Sigmoid colon (tissue), 7 donors: Measurements from ENCODE around the gene CORO1C. TPM values are rescaled to one million over a fixed set of nuclear protein-coding genes. Genes with fewer than 3 reads are reported as not detected.

Experiments used
- DNase-seq: peaks from one replicate; pipeline ENCODE4 v3.0.0-alpha.2; 2019
- H3K27ac ChIP-seq, 4 donors: fragments of 200-600 bp; sonication (generic); one replicate each; pipeline ENCODE4 v1.5.1; 2016 to 2019; ENCODE audit warnings: mild to moderate bottlenecking in 1 of 4
- H3K27me3 ChIP-seq, 3 donors: fragments of 200-600 bp; sonication (generic); one replicate each; pipeline ENCODE4 v1.5.1; 2019; ENCODE audit warnings: mild to moderate bottlenecking in 1 of 3
- H3K36me3 ChIP-seq, 4 donors: fragments of 200-600 bp; sonication (generic); one replicate each; pipeline ENCODE4 v1.5.1; 2016 to 2019
- H3K4me1 ChIP-seq, 4 donors: fragments of 200-600 bp; sonication (generic); one replicate each; pipeline ENCODE4 v1.5.1; 2017 to 2019
- H3K4me3 ChIP-seq, 4 donors: fragments of 200-600 bp; sonication (generic); one replicate each; pipeline ENCODE4 v1.5.1; 2017 to 2019; ENCODE audit warnings: mild to moderate bottlenecking in 2 of 4, moderate library complexity in 1 of 4
- H3K9me3 ChIP-seq, 4 donors: fragments of 200-600 bp in 3 of 4; sonication (generic) in 3 of 4; one replicate each; pipeline versions ENCODE4 v1.5.1 to v1.6.1; 2013 to 2019
- CTCF ChIP-seq, 4 experiments: fragments of 450-650 bp in 3 of 4; fragments of 200-600 bp in 1 of 4; IDR thresholded peaks; one replicate each; pipeline ENCODE4 v1.5.1; 2016 to 2019; ENCODE audit warnings: antibody characterized with exemption in 4 of 4, mild to moderate bottlenecking in 3 of 4, moderate library complexity in 2 of 4
- EP300 ChIP-seq, 4 donors: sonication (generic); formaldehyde crosslinking; IDR thresholded peaks; one replicate each; pipeline ENCODE4 v1.6.1; 2017; ENCODE audit warnings: antibody characterized with exemption in 4 of 4
- POLR2A ChIP-seq, 2 donors: fragments of 450-650 bp; IDR thresholded peaks; one replicate each; pipeline ENCODE4 v1.6.1; 2016; ENCODE audit warnings: antibody characterized with exemption in 2 of 2, mild to moderate bottlenecking in 2 of 2, moderate library complexity in 2 of 2
- POLR2AphosphoS5 ChIP-seq, 4 donors: sonication (generic); formaldehyde crosslinking; IDR thresholded peaks; one replicate each; pipeline ENCODE4 v1.6.1; 2017; ENCODE audit warnings: antibody characterized with exemption in 4 of 4
- WGBS, 2 donors: extraction: QIAGEN DNeasy Blood & Tissue Kit; methylation state at CpG; one replicate each; pipeline ENCODE4 v1.1.7; 2013; 5-methylcytosine and 5-hydroxymethylcytosine counted together
- intact Hi-C: fragments of 100-400 bp; cut with DNase I; formaldehyde crosslinking; loops from one replicate; pipeline ENCODE4 v1.15.1; 2023
- polyA plus RNA-seq, 3 donors: library from polyadenylated mRNA; stranded (reverse); fragments of 200-250 nt; gene quantifications; one replicate each; pipeline ENCODE4 v1.2.3, GENCODE V29; 2013
- total RNA-seq, 4 donors: library from RNA; depleted of rRNA; stranded (reverse); fragments of >200 nt; gene quantifications; one replicate each; pipeline ENCODE4 v1.1.0, GENCODE V29; 2016
- donor health status: healthy with polysubstance abuse.
- donor health status: Bipolar disorder and iron deficiency.
- donor health status: healthy.

Gene CORO1C
- total and polyA plus RNA-seq, 7 donors, result 38.4 to 569 (median 247) TPM

DNA sequence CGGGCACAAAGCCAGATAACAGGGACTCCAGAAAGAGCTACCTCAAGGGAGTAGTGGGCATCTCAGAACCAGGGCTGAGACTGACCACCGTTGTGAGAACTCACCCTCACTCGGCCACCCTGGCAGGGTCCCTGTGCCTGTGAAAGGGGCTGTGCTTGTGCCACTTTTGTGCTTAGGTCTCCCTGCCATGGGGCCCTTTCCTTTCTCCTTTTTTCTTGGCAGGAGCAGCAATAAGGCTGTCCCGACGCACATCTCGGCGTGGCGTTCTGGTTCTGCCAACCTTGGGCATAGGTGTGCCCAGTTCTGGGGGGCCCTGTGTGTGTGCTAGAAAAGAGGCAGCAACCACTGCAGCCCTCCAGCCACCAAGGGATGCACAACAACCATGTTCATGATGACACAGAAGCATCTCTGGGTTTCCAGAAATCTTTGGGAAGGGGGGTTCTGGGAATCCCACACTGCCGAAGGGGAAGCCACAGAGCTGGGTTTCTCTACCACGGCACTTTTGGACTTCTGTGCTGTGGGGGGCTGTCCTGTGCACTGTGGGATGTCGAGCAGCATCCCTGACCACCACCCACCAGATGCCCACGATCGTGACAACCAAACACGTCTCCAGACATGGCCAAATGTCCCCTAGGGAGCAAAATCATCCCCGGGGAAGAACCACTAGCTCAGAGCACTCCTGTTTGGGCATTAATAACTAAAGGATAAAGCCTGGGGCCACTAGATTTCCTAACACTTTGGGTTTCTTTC, 120.3 kb downstream of the CORO1C start:
- DNase-seq, result no peak
- Histone ChIP-seq H3K4me3 (no peak overlapping the region), H3K4me1 (peaks cover 0 to 14% (median 3%) of the 10 kb centered on the region in 4 donors), H3K9me3 (no peaks in the 10 kb centered on the region), H3K36me3 (no peaks in the 10 kb centered on the region), H3K27me3 (no peaks in the 10 kb centered on the region), H3K27ac (no peak overlapping the region)
- intact Hi-C loops, result no loop called here
- 81 to 87% methylated on average over 15 of the region's 15 CpGs for WGBS, 2 donors
- TF ChIP-seq POLR2AphosphoS5 (IDR thresholded peaks at IDR 0.05) (no peak), CTCF (IDR thresholded peaks at IDR 0.05) (no peak), EP300 (IDR thresholded peaks at IDR 0.05) (no peak), POLR2A (IDR thresholded peaks at IDR 0.05) (no peak)

DNA sequence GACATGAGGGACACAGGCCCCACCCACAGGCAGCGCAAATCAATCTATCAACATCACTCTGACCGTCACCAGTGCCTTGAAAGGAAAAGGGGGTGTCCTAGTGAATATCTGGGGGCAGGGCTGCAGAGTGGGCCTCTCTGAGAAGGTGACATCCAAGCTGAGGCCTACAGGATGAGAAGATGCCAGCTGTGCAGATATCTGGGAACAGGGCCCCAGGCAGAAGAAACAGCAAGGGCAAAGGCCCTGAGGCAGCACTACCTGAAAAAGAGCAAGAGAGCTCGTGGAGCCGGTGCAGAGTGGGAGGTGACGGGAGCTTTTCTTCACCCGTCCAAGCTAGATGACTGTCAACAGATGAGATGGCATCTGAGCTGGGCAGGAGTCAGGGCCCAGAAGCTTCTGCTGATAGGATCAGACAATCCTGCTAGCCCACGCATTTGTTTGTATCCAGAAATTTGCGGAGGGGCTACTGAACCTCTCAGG, 120.9 kb downstream of the CORO1C start:
- TF ChIP-seq CTCF (IDR thresholded peaks at IDR 0.05), result no peak
- no peak for TF ChIP-seq POLR2A (IDR thresholded peaks at IDR 0.05)
- TF ChIP-seq EP300 (IDR thresholded peaks at IDR 0.05), result no peak
- TF ChIP-seq POLR2AphosphoS5 (IDR thresholded peaks at IDR 0.05), result no peak
- H3K27ac ChIP-seq, result no peak overlapping the region
- no peak overlapping the region for H3K4me3 ChIP-seq
- no peaks in the 10 kb centered on the region for H3K9me3 ChIP-seq
- no peaks in the 10 kb centered on the region for H3K27me3 ChIP-seq
- DNase-seq, result no peak
- intact Hi-C loops, result no loop called here
- H3K36me3 ChIP-seq, result no peaks in the 10 kb centered on the region
- H3K4me1 ChIP-seq, result peaks cover 0 to 14% (median 3%) of the 10 kb centered on the region in 4 donors
- 88 to 94% methylated on average over 8 of the region's 8 CpGs for WGBS, 2 donors

DNA sequence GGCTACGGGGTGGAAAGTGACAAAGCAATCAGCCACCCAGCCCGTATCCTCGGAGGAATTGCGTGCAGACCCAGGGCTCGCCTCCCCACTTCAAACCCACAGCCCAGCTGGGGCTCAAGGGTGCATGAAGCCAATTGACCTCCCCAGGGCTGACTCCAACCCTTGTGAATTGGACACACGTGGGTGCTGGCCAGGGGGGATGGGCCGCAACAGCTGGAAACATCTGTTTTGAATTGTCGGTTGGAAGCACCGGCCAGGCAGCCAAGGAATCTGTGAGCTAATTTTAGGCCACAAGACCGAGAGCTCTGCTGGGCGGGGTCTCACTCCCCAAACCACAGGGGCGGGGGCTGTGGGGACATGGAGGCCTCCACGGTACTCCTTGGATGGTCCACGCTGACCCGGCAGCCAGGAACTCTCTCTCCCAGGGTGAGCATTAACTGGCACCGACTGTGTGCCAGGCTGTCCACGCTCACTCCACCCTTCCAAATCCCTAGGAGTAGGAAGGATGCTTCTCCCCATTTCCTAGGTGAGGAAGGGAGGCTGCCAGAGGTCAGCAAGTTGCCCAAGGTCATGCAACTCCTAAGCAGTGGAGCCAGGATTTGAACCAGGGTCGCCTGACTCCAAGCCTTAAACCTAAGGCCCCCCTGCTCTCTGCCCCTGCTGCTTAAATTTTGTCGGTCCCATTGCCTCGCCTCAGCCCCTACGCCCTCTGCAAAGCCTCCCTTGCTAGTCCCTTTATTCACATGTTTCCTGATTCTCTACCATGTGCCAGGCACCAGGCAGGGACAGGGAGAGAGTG, 121.6 kb downstream of the CORO1C start:
- Histone ChIP-seq H3K4me3 (no peak overlapping the region), H3K27me3 (no peaks in the 10 kb centered on the region), H3K4me1 (peaks cover 0 to 14% (median 3%) of the 10 kb centered on the region in 4 donors), H3K27ac (no peak overlapping the region), H3K9me3 (no peaks in the 10 kb centered on the region), H3K36me3 (no peaks in the 10 kb centered on the region)
- peak; percentile 94 for DNase-seq
- intact Hi-C loops, result no loop called here
- WGBS, 2 donors, result 46 to 71% methylated on average over 21 of the region's 21 CpGs
- peak; percentile 18 to 71 (median 56) for TF ChIP-seq POLR2AphosphoS5 (IDR thresholded peaks at IDR 0.05)
- no peak for TF ChIP-seq CTCF (IDR thresholded peaks at IDR 0.05)
- peak in 1 of 4 donors; percentile 15 for TF ChIP-seq EP300 (IDR thresholded peaks at IDR 0.05)
- no peak for TF ChIP-seq POLR2A (IDR thresholded peaks at IDR 0.05)

DNA sequence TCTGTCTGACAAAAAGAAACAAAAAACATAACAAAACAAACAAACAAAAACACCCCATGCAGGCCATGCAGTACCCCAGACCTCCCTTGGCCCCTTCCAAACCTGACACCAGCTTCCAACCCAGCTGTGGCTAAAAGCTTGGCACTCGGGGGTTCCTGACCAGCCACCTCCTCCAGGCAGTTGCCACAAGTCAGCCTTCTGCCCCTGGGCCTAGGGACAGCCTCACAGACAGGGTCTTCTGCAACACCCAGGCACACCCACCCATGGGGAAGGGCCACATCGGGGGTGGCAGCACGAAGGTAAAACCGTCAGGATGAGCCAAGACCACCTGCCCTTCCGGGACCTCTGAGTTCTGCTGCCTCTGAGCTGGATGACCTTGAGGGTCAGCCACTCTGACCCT, 122.7 kb downstream of the CORO1C start:
- WGBS, 2 donors, result 87% methylated on average over 5 of the region's 5 CpGs
- TF ChIP-seq CTCF (IDR thresholded peaks at IDR 0.05), result no peak
- Histone ChIP-seq H3K36me3 (no peaks in the 10 kb centered on the region), H3K27ac (no peak overlapping the region), H3K4me3 (no peak overlapping the region), H3K27me3 (no peaks in the 10 kb centered on the region), H3K9me3 (no peaks in the 10 kb centered on the region), H3K4me1 (peaks cover 0 to 13% (median 3%) of the 10 kb centered on the region in 4 donors)
- no peak for DNase-seq
- intact Hi-C loops, result no loop called here
